Measurements from ENCODE around the gene SLC34A1. TPM values are rescaled to one million over a fixed set of nuclear protein-coding genes. Genes with fewer than 3 reads are reported as not detected.
A peak's percentile ranks its signal among the peaks of the same experiment; 100 is the strongest.

SLC34A1 gene
- total and polyA plus RNA-seq, 2 of the 13 experiments (the other 11 are each of a cell fraction or from before 2014, with no cell fraction given), result 0.03 to 0.20 TPM

GRCh38 chr5:177362610-177363507 lies 21.4 kb upstream of the SLC34A1 start (continued):
- TF ChIP-seq POLR2G (IDR thresholded peaks at IDR 0.05; ENCODE audit: low read depth, low read length) (peak; percentile 23; the same call in 1 of the 2 replicates), ZBTB20 (CRISPR knock-in tag; IDR thresholded peaks at IDR 0.05; ENCODE audit: borderline replicate concordance, low read depth) (no peak), RBFOX2 (IDR thresholded peaks at IDR 0.05; ENCODE audit: low read depth, low read length) (peak; percentile 59), NONO (IDR thresholded peaks at IDR 0.05) (no peak), NONO (CRISPR knock-in tag; conservative IDR thresholded peaks at IDR 0.05) (no peak), ZNF136 (CRISPR knock-in tag; IDR thresholded peaks at IDR 0.05; ENCODE audit: low read depth) (0 out of 2 replicates have a peak, but pooled peaks have one; percentile 79), PHB2 (IDR thresholded peaks at IDR 0.05; ENCODE audit: partially characterized antibody) (no peak), ZNF468 (CRISPR knock-in tag; IDR thresholded peaks at IDR 0.05) (no peak), ZNF251 (CRISPR knock-in tag; IDR thresholded peaks at IDR 0.05) (no peak), ZBTB25 (CRISPR knock-in tag; IDR thresholded peaks at IDR 0.05) (no peak), MIER2 (CRISPR knock-in tag; IDR thresholded peaks at IDR 0.05) (no peak), PHF21A (CRISPR knock-in tag; IDR thresholded peaks at IDR 0.05) (no peak), SMAD3 (CRISPR knock-in tag; IDR thresholded peaks at IDR 0.05) (0 out of 2 replicates have a peak, but pooled peaks have one; percentile 33), IRF2 (CRISPR knock-in tag; IDR thresholded peaks at IDR 0.05) (0 out of 2 replicates have a peak, but pooled peaks have one; percentile 12), NFE2L2 (IDR thresholded peaks at IDR 0.05; ENCODE audit: low read length) (no peak), ZFX (CRISPR knock-in tag; IDR thresholded peaks at IDR 0.05; ENCODE audit: low read depth) (peak; percentile 41; the same call in 1 of the 2 replicates), SMAD1 (CRISPR knock-in tag; IDR thresholded peaks at IDR 0.05; ENCODE audit: borderline replicate concordance, low read depth) (0 out of 2 replicates have a peak, but pooled peaks have one; percentile 53), ZNF101 (CRISPR knock-in tag; IDR thresholded peaks at IDR 0.05; ENCODE audit: borderline replicate concordance, low read depth) (no peak), THAP11 (CRISPR knock-in tag; IDR thresholded peaks at IDR 0.05) (peak; percentile 45; the same call in 1 of the 2 replicates), ZNF547 (CRISPR knock-in tag; IDR thresholded peaks at IDR 0.05) (no peak), MYNN (CRISPR knock-in tag; IDR thresholded peaks at IDR 0.05; ENCODE audit: low read depth) (no peak)
- TF ChIP-seq, protein P1, sequence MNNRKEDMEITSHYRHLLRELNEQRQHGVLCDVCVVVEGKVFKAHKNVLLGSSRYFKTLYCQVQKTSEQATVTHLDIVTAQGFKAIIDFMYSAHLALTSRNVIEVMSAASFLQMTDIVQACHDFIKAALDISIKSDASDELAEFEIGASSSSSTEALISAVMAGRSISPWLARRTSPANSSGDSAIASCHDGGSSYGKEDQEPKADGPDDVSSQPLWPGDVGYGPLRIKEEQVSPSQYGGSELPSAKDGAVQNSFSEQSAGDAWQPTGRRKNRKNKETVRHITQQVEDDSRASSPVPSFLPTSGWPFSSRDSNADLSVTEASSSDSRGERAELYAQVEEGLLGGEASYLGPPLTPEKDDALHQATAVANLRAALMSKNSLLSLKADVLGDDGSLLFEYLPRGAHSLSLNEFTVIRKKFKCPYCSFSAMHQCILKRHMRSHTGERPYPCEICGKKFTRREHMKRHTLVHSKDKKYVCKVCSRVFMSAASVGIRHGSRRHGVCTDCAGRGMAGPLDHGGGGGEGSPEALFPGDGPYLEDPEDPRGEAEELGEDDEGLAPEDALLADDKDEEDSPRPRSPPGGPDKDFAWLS (CRISPR knock-in tag; IDR thresholded peaks at IDR 0.05; ENCODE audit: borderline replicate concordance), result no peak
- TF ChIP-seq, protein P2, sequence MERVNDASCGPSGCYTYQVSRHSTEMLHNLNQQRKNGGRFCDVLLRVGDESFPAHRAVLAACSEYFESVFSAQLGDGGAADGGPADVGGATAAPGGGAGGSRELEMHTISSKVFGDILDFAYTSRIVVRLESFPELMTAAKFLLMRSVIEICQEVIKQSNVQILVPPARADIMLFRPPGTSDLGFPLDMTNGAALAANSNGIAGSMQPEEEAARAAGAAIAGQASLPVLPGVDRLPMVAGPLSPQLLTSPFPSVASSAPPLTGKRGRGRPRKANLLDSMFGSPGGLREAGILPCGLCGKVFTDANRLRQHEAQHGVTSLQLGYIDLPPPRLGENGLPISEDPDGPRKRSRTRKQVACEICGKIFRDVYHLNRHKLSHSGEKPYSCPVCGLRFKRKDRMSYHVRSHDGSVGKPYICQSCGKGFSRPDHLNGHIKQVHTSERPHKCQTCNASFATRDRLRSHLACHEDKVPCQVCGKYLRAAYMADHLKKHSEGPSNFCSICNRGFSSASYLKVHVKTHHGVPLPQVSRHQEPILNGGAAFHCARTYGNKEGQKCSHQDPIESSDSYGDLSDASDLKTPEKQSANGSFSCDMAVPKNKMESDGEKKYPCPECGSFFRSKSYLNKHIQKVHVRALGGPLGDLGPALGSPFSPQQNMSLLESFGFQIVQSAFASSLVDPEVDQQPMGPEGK (CRISPR knock-in tag; IDR thresholded peaks at IDR 0.05), result peak; percentile 49; the same call in 1 of the 2 replicates
